OCI-LY7 (cell line): ENCODE measurements around the gene RFNG. TPM values are rescaled to one million over a fixed set of nuclear protein-coding genes. Genes with fewer than 3 reads are reported as not detected.

Experiments used
- Bru-seq: library from RNA; stranded (reverse); fragments of 400-500 nt; gene quantifications from one replicate; lab custom pipeline; 2021; lab: Mats Ljungman, UMichigan
- BruChase-seq, 2 experiments: library from RNA; stranded (reverse); fragments of 400-500 nt; gene quantifications; one replicate each; lab custom pipeline; 2021; lab: Mats Ljungman, UMichigan
- BruUV-seq: library from RNA; stranded (reverse); fragments of 400-500 nt; replicated peaks from 2 replicates; lab custom pipeline; 2021; lab: Mats Ljungman, UMichigan
- CTCF ChIA-PET: fragments of 300-600 bp; sonication (Branson Sonifier 250); formaldehyde crosslinking; loops from one replicate; lab custom pipeline; 2022; ENCODE audit warnings: antibody characterized with exemption; ENCODE audit not compliant: unreplicated experiment; lab: Charles Lee
- POLR2A ChIA-PET: fragments of 300-600 bp; sonication (Branson Sonifier 250); formaldehyde crosslinking; loops from one replicate; lab custom pipeline; 2022; ENCODE audit warnings: antibody characterized with exemption; lab: Charles Lee
- DNase-seq: peaks from one replicate; pipeline ENCODE4 v3.0.0-alpha.2; 2015; ENCODE audit warnings: low spot score
- H2AFZ ChIP-seq: fragments of 200-600 bp; sonication (generic), shearing (Covaris generic); 2 replicates; pipeline ENCODE4 v1.6.1; 2014; ENCODE audit warnings: mild to moderate bottlenecking, antibody characterized with exemption, low read length, moderate library complexity
- H3K27ac ChIP-seq: fragments of 200-600 bp; sonication (generic); 2 replicates; pipeline ENCODE4 v1.5.1; 2014; ENCODE audit warnings: mixed run types, low read depth, mild to moderate bottlenecking, moderate library complexity, low read length, inconsistent platforms; ENCODE audit not compliant: poor library complexity, severe bottlenecking
- H3K36me3 ChIP-seq: fragments of 200-600 bp; sonication (generic); 2 replicates; pipeline ENCODE4 v1.6.1; 2014; ENCODE audit warnings: mild to moderate bottlenecking, antibody characterized with exemption, low read length, moderate library complexity, mixed read lengths; ENCODE audit not compliant: insufficient read depth
- H3K4me1 ChIP-seq: fragments of 200-600 bp; sonication (generic); 2 replicates; pipeline ENCODE4 v1.5.1; 2014; ENCODE audit warnings: mild to moderate bottlenecking, low read length; ENCODE audit not compliant: insufficient read depth, poor library complexity, severe bottlenecking
- H3K4me2 ChIP-seq: fragments of 200-600 bp; sonication (generic); 2 replicates; pipeline ENCODE4 v1.6.1; 2014; ENCODE audit warnings: mild to moderate bottlenecking, low read length
- H3K4me3 ChIP-seq: fragments of 200-600 bp; sonication (generic); 2 replicates; pipeline ENCODE4 v1.5.1; 2014; ENCODE audit warnings: mild to moderate bottlenecking, low read depth, low read length; ENCODE audit not compliant: poor library complexity, severe bottlenecking
- H3K79me2 ChIP-seq: fragments of 200-600 bp; sonication (generic); 2 replicates; pipeline ENCODE4 v1.6.1; 2016; ENCODE audit warnings: low read depth, mild to moderate bottlenecking, low read length, moderate library complexity, mixed read lengths; ENCODE audit not compliant: insufficient read depth
- H3K9me2 ChIP-seq: fragments of 200-600 bp; sonication (generic); 2 replicates; pipeline ENCODE4 v1.6.1; 2016; ENCODE audit warnings: mild to moderate bottlenecking, low read length, mixed read lengths; ENCODE audit not compliant: insufficient read depth
- H3K9me3 ChIP-seq: fragments of 200-600 bp; sonication (generic); 2 replicates; pipeline ENCODE4 v1.6.1; 2014; ENCODE audit warnings: mild to moderate bottlenecking, mixed run types, low read length, mixed read lengths
- H4K20me1 ChIP-seq: fragments of 200-600 bp; sonication (generic); 2 replicates; pipeline ENCODE4 v1.6.1; 2014; ENCODE audit warnings: mild to moderate bottlenecking, antibody characterized with exemption, low read length, moderate library complexity, mixed read lengths; ENCODE audit not compliant: insufficient read depth
- CTCF ChIP-seq: fragments of 200-600 bp; sonication (generic); conservative IDR thresholded peaks from 2 replicates; pipeline ENCODE4 v1.5.1; 2014; ENCODE audit warnings: mild to moderate bottlenecking, antibody characterized with exemption, low read length, moderate library complexity, mixed read lengths
- EZH2phosphoT487 ChIP-seq: fragments of 200-600 bp; sonication (generic); IDR thresholded peaks from 2 replicates; pipeline ENCODE4 v1.6.1; 2018; ENCODE audit warnings: low read depth, borderline replicate concordance, mild to moderate bottlenecking, mixed run types, antibody characterized with exemption, low read length, moderate library complexity, mixed read lengths
- intact Hi-C: fragments of 100-400 bp; cut with micrococcal nuclease; formaldehyde crosslinking; loops from one replicate; pipeline ENCODE4 v1.10.0; 2022; ENCODE audit not compliant: unreplicated experiment
- long read RNA-seq: library from polyadenylated mRNA; stranded (forward); transcript quantifications from one replicate; pipeline ENCODE4 v2.0.0, GENCODE V29; 2022
- total RNA-seq, 2 experiments: library from RNA; depleted of rRNA in 1 of 2; stranded (reverse); fragments of >200 nt in 1 of 2; shearing (Covaris generic) in 1 of 2; gene quantifications; 2 replicates each; pipeline ENCODE4 v1.2.3, GENCODE V29; 2014 to 2022

The RFNG gene
- total RNA-seq (2014; rRNA removed; shearing (Covaris generic)) (50.5 and 59.4 TPM in 2 replicates), total RNA-seq (2022) (41.3 and 47.3 TPM in 2 replicates), Bru-seq, nascent RNA (percentile 48 among the genes with signal in this experiment), BruChase-seq, experiment 1, labeled RNA remaining after a 6-hour chase (percentile 76 among the genes with signal in this experiment), BruChase-seq, experiment 2, labeled RNA remaining after a 2-hour chase (percentile 60 among the genes with signal in this experiment)
- long read RNA-seq, transcript RFNG-201 (8 exons, 1,828 nt), result major isoform, 34 of 78 reads
- long read RNA-seq, transcript RFNG-209 (1 exons, 2,886 nt), result minor isoform, 9 of 78 reads
- long read RNA-seq, transcript RFNG-207 (6 exons, 2,082 nt), result minor isoform, 5 of 78 reads
- long read RNA-seq, partial matches to known transcripts, result 6 of 78 reads
- long read RNA-seq, other reads (novel, unspliced or antisense), result 21 of 78 reads

GRCh38 chr17:82051776-82052637 lies at the start of gene RFNG, which contains the start of gene GPS1:
Gene RFNG, minus strand, starts transcription at chr17:82051811. Its CDS starts 45 bp downstream, at chr17:82051766.
Gene GPS1, plus strand, starts transcription at chr17:82051898. Its CDS starts 34 bp downstream, at chr17:82051932.
- no peak within 1 kb of the TSS for H3K27ac ChIP-seq
- peak; percentile 87 for DNase-seq
- TSS peak; percentile 74 for BruUV-seq
- no peaks in the 10 kb centered on the region for H4K20me1 ChIP-seq
- intact Hi-C loops, result loop anchor here (1.0 kb wide), 1 partner anchor 15 kb away; the partner anchor contains the start of gene DCXR
- no peaks in the 10 kb centered on the region for H3K9me2 ChIP-seq
- H2AFZ ChIP-seq, result peak within 1 kb of the TSS; percentile 10; the same call in 1 of the 2 replicates
- H3K4me1 ChIP-seq, result peaks cover 21% of the 10 kb centered on the region
- TF ChIP-seq CTCF, result no peak
- no peak for TF ChIP-seq EZH2phosphoT487
- H3K9me3 ChIP-seq, result no peaks in the 10 kb centered on the region
- peaks cover 8% of the 10 kb centered on the region; the same call in 1 of the 2 replicates for H3K79me2 ChIP-seq
- peaks cover 38% of the 10 kb centered on the region for H3K36me3 ChIP-seq
- peak within 1 kb of the TSS; percentile 91 for H3K4me2 ChIP-seq
- H3K4me3 ChIP-seq, result peak within 1 kb of the TSS; percentile 75
- POLR2A ChIA-PET, result interaction anchor here (1.0 kb wide), 1 partner anchor 14 kb away, joined by 4 read pairs; the partner anchor contains the start of gene DCXR
- CTCF ChIA-PET, result no interaction called here

GRCh38 chr17:82101301-82101715 lies 49.7 kb upstream of the RFNG start:
- H3K9me3 ChIP-seq, result no peaks in the 10 kb centered on the region
- peak; percentile 42 for DNase-seq
- H3K36me3 ChIP-seq, result peaks cover 12% of the 10 kb centered on the region
- intact Hi-C loops, result loop anchor here (5.0 kb wide), 1 partner anchor 134 kb away; no protein-coding TSS in a partner anchor
- BruUV-seq, result no TSS peak
- H3K9me2 ChIP-seq, result no peaks in the 10 kb centered on the region
- H3K79me2 ChIP-seq, result peaks cover 23% of the 10 kb centered on the region
- peaks cover 59% of the 10 kb centered on the region for H3K4me1 ChIP-seq
- CTCF ChIA-PET, result no interaction called here
- TF ChIP-seq EZH2phosphoT487 (no peak), CTCF (no peak)
- H3K4me2 ChIP-seq, result peak overlapping the region; percentile 84
- peak overlapping the region; percentile 89 for H3K27ac ChIP-seq
- peak overlapping the region; percentile 87 for H3K4me3 ChIP-seq
- H2AFZ ChIP-seq, result no peak overlapping the region
- H4K20me1 ChIP-seq, result 0 out of 2 replicates have a peak, but pooled peaks cover 8% of the 10 kb centered on the region
- POLR2A ChIA-PET, result no interaction called here
